Measurements from ENCODE around the gene LZTR1. TPM values are rescaled to one million over a fixed set of nuclear protein-coding genes. Genes with fewer than 3 reads are reported as not detected.

Gene LZTR1
- total and polyA plus RNA-seq, 12 donors = 14.7 to 36.5 (median 24.4) TPM

- H3K4me1 ChIP-seq = peaks cover 13 to 35% (median 21%) of the 10 kb centered on the region in 9 donors
- DNase-seq (no peak), ATAC-seq (no peak)
- no peaks in the 10 kb centered on the region for H3K27me3 ChIP-seq
- TF ChIP-seq CTCF (IDR thresholded peaks at IDR 0.05) = no peak
- H3K9me3 ChIP-seq = peaks cover 0 to 10% (median 6%) of the 10 kb centered on the region in 11 donors
- WGBS, 2 donors = 82 to 83% methylated on average over 24 of the region's 24 CpGs
- H3K4me3 ChIP-seq = no peak overlapping the region
- intact Hi-C loops (cut with DNase I) = no loop called here
- no peak overlapping the region for H3K27ac ChIP-seq
- H3K36me3 ChIP-seq = no peaks in the 10 kb centered on the region
These were observed 5.7 kb upstream of the LZTR1 start for GRCh38 chr22:20976291-20976877.

- no peak for TF ChIP-seq CTCF (IDR thresholded peaks at IDR 0.05)
- WGBS, 2 donors = 78 to 80% methylated on average over 11 of the region's 11 CpGs
- H3K27ac ChIP-seq = no peak overlapping the region
- H3K36me3 ChIP-seq = no peaks in the 10 kb centered on the region
- H3K4me3 ChIP-seq = no peak overlapping the region
- intact Hi-C loops (cut with DNase I) = no loop called here
- no peak for ATAC-seq
- H3K4me1 ChIP-seq = peaks cover 15 to 36% (median 23%) of the 10 kb centered on the region in 9 donors
- peaks cover 0 to 10% (median 6%) of the 10 kb centered on the region in 11 donors for H3K9me3 ChIP-seq
- DNase-seq = no peak
- H3K27me3 ChIP-seq = no peaks in the 10 kb centered on the region
These were observed 5.1 kb upstream of the LZTR1 start for GRCh38 chr22:20977019-20977418.

- TF ChIP-seq CTCF (IDR thresholded peaks at IDR 0.05) = no peak
- peaks cover 15 to 33% (median 24%) of the 10 kb centered on the region in 9 donors for H3K4me1 ChIP-seq
- no peak for DNase-seq
- H3K36me3 ChIP-seq = no peaks in the 10 kb centered on the region
- no peak overlapping the region for H3K27ac ChIP-seq
- intact Hi-C loops (cut with DNase I) = no loop called here
- ATAC-seq = no peak
- H3K4me3 ChIP-seq = no peak overlapping the region
- WGBS, 2 donors = 87 to 90% methylated on average over 17 of the region's 17 CpGs
- peaks cover 0 to 10% (median 6%) of the 10 kb centered on the region in 11 donors for H3K9me3 ChIP-seq
- H3K27me3 ChIP-seq = no peaks in the 10 kb centered on the region
These were observed 4.5 kb upstream of the LZTR1 start for GRCh38 chr22:20977516-20978170.

GRCh38 chr22:20978419-20978818, 3.7 kb upstream of the LZTR1 start:
- Histone ChIP-seq H3K4me1 (peaks cover 20 to 36% (median 32%) of the 10 kb centered on the region in 9 donors), H3K4me3 (no peak overlapping the region), H3K27ac (no peak overlapping the region), H3K36me3 (peaks cover 0 to 1% (median 0%) of the 10 kb centered on the region in 9 donors), H3K27me3 (no peaks in the 10 kb centered on the region), H3K9me3 (peaks cover 0 to 10% (median 6%) of the 10 kb centered on the region in 11 donors)
- ATAC-seq = no peak
- WGBS, 2 donors = 86 to 88% methylated on average over 2 of the region's 2 CpGs
- intact Hi-C loops (cut with DNase I) = no loop called here
- no peak for DNase-seq
- no peak for TF ChIP-seq CTCF (IDR thresholded peaks at IDR 0.05)

Measured in heart right ventricle (tissue), 16 donors.